Trophoblast cell (in vitro differentiated cells and primary cell): ENCODE results near the gene PRUNE2.
"Not testable (repeated sequence)": the region's sequence is repeated elsewhere in the genome, so short reads cannot be mapped to it uniquely, and the experiment has no call there.

Experiments
- DNase-seq, 2 donors: peaks; one replicate each; pipeline ENCODE4 v3.0.0-alpha.2; 2016
- H2AFZ ChIP-seq: 2 replicates; pipeline ENCODE4 v1.6.1; 2013; ENCODE audit warnings: low read length, moderate library complexity, mild to moderate bottlenecking; ENCODE audit not compliant: insufficient read depth, poor library complexity
- H2AK5ac ChIP-seq: 2 replicates; pipeline ENCODE4 v1.6.1; 2013; ENCODE audit warnings: mild to moderate bottlenecking, low read length
- H2BK120ac ChIP-seq: 2 replicates; pipeline ENCODE4 v1.6.1; 2013; ENCODE audit warnings: low read length, mild to moderate bottlenecking, moderate library complexity; ENCODE audit not compliant: insufficient read depth, poor library complexity
- H2BK12ac ChIP-seq: 2 replicates; pipeline ENCODE4 v1.6.1; 2013; ENCODE audit warnings: mild to moderate bottlenecking, low read length, moderate library complexity
- H2BK5ac ChIP-seq: 2 replicates; pipeline ENCODE4 v1.6.1; 2013; ENCODE audit warnings: low read length, low read depth, moderate library complexity, mild to moderate bottlenecking; ENCODE audit not compliant: poor library complexity
- H3K14ac ChIP-seq: 2 replicates; pipeline ENCODE4 v1.6.1; 2013; ENCODE audit warnings: mild to moderate bottlenecking, low read length
- H3K18ac ChIP-seq: 2 replicates; pipeline ENCODE4 v1.6.1; 2013; ENCODE audit warnings: mild to moderate bottlenecking, low read length
- H3K23ac ChIP-seq: 2 replicates; pipeline ENCODE4 v1.6.1; 2013; ENCODE audit warnings: low read length
- H3K27ac ChIP-seq: 2 replicates; pipeline ENCODE4 v1.5.1; 2013; ENCODE audit warnings: low read depth, mild to moderate bottlenecking, inconsistent platforms, low read length, moderate library complexity
- H3K27me3 ChIP-seq: 2 replicates; pipeline ENCODE4 v1.6.1; 2013; ENCODE audit warnings: inconsistent platforms, mild to moderate bottlenecking, low read length, moderate library complexity; ENCODE audit not compliant: insufficient read depth
- H3K36me3 ChIP-seq, 2 experiments: 1 replicate in 1 of 2; 2 replicates in 1 of 2; pipeline ENCODE4 v1.6.1; 2013; ENCODE audit warnings: low read length in 2 of 2, mild to moderate bottlenecking in 2 of 2, moderate library complexity in 1 of 2; ENCODE audit not compliant: insufficient read depth in 2 of 2, control insufficient read depth in 1 of 2
- H3K4ac ChIP-seq: 2 replicates; pipeline ENCODE4 v1.6.1; 2013; ENCODE audit warnings: low read depth, mild to moderate bottlenecking, low read length, moderate library complexity
- H3K4me1 ChIP-seq, 2 experiments: 1 replicate in 1 of 2; 2 replicates in 1 of 2; pipeline ENCODE4 v1.6.1; 2013; ENCODE audit warnings: low read length in 2 of 2, mild to moderate bottlenecking in 2 of 2, moderate library complexity in 1 of 2; ENCODE audit not compliant: insufficient read depth in 2 of 2, control insufficient read depth in 1 of 2
- H3K4me2 ChIP-seq: 2 replicates; pipeline ENCODE4 v1.6.1; 2013; ENCODE audit warnings: inconsistent platforms, mild to moderate bottlenecking, low read length, moderate library complexity
- H3K4me3 ChIP-seq: 2 replicates; pipeline ENCODE4 v1.5.1; 2013; ENCODE audit warnings: mild to moderate bottlenecking, low read depth, low read length, inconsistent platforms
- H3K79me1 ChIP-seq: one replicate; pipeline ENCODE4 v1.6.1; 2013; ENCODE audit warnings: low read length
- H3K79me2 ChIP-seq: 2 replicates; pipeline ENCODE4 v1.6.1; 2013; ENCODE audit warnings: low read length, mild to moderate bottlenecking; ENCODE audit not compliant: control insufficient read depth, insufficient read depth, poor library complexity
- H3K9ac ChIP-seq: 2 replicates; pipeline ENCODE4 v1.6.1; 2013; ENCODE audit warnings: mild to moderate bottlenecking, low read length
- H3K9me3 ChIP-seq: 2 replicates; pipeline ENCODE4 v1.6.1; 2013; ENCODE audit warnings: low read depth, mild to moderate bottlenecking, control low read depth, inconsistent platforms, low read length; ENCODE audit not compliant: insufficient read depth
- H4K12ac ChIP-seq: 2 replicates; pipeline ENCODE4 v1.6.1; 2013; ENCODE audit warnings: low read depth, mild to moderate bottlenecking, low read length, moderate library complexity
- H4K8ac ChIP-seq: 2 replicates; pipeline ENCODE4 v1.6.1; 2013; ENCODE audit warnings: low read depth, mild to moderate bottlenecking, low read length, moderate library complexity
- H4K91ac ChIP-seq: one replicate; pipeline ENCODE4 v1.6.1; 2013; ENCODE audit warnings: low read depth, mild to moderate bottlenecking, low read length, moderate library complexity
- WGBS: extraction: QIAGEN DNeasy Blood & Tissue Kit; methylation state at CpG from one replicate; pipeline ENCODE4 v1.1.7; 2013; ENCODE audit warnings: missing lambda C conversion rate; ENCODE audit not compliant: insufficient read length, insufficient coverage; ENCODE audit errors: extremely low coverage; 5-methylcytosine and 5-hydroxymethylcytosine counted together

The PRUNE2 gene

DNA sequence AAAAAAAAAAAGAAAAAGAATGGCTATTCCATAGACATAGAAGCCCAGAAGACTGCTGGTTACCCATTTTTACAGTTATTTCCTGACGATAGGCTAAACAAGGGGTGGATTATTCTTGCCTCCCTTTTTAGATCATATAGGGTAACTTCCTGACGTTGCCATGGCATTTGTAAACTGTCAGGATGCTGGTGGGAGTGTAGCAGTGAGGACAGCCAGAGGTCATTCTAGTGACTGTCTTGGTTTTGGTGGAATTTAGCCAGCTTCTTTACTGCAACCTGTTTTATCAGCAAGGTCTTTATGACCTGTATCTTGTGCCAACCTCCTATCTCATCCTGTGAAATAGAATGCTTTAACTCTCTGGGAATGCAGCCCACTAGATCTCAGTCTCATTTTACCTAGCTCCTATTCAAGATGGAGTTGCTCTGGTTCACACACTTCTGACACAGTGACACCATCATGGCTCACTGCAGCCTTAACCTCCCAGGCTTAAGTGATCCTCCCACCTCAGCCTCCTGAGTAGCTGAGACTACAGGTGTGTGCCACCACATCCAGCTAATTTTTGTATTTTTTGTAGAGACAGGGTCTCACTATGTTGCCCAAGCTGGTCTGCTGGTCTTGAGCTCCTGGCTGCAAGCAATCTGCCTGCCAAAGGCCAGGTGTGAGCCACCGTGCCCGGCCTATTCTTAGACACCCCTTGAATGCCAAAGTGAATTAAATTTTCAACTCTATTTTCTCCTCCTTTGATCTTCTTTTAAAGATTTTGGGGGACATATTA is 311.8 kb downstream of the PRUNE2 start:
- no CpG with 5 or more reads among the region's 4 CpGs for WGBS

DNA sequence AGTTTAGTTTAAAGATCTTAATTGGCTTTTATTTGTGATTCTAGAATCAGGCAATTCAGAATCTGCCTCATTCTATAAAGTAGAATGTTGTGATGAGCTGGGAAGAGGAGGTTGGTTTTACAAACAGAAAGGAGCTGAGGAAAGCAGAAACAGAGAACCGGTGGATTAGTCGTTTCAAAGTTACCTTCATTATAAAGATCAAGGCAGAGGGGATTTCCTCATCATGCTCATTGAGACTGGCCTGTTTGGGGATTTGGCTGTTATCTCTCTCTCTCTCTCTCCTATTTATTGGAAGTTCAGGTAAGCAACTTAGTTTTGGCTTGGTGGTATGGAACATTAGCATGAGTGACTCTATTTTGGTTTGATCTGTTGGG is 313.0 kb downstream of the PRUNE2 start:
- H4K12ac ChIP-seq, result no peak overlapping the region
- no peak overlapping the region for H3K4ac ChIP-seq
- DNase-seq, result no peak
- H3K9ac ChIP-seq, result no peak overlapping the region
- H2BK120ac ChIP-seq, result no peak overlapping the region
- H2BK5ac ChIP-seq, result no peak overlapping the region
- no peak overlapping the region for H3K4me2 ChIP-seq
- no peak overlapping the region for H3K23ac ChIP-seq
- H3K27me3 ChIP-seq, result no peaks in the 10 kb centered on the region
- no peak overlapping the region for H2AK5ac ChIP-seq
- H3K79me2 ChIP-seq, result no peaks in the 10 kb centered on the region
- no CpG with 5 or more reads among the region's 2 CpGs for WGBS
- no peak overlapping the region for H3K14ac ChIP-seq
- H4K91ac ChIP-seq, result no peak overlapping the region
- no peaks in the 10 kb centered on the region for H3K79me1 ChIP-seq
- H4K8ac ChIP-seq, result no peak overlapping the region
- no peaks in the 10 kb centered on the region for H3K9me3 ChIP-seq
- H3K4me3 ChIP-seq, result no peak overlapping the region
- no peaks in the 10 kb centered on the region for H3K36me3 ChIP-seq
- no peak overlapping the region for H2AFZ ChIP-seq
- no peak overlapping the region for H2BK12ac ChIP-seq
- H3K27ac ChIP-seq, result no peak overlapping the region
- no peak overlapping the region for H3K18ac ChIP-seq
- H3K4me1 ChIP-seq, result no peaks in the 10 kb centered on the region

More for the DNA sequence above, 311.8 kb downstream of the PRUNE2 start:
- not testable (repeated sequence) for H3K36me3 ChIP-seq, H2BK12ac ChIP-seq, H2AFZ ChIP-seq, H3K27me3 ChIP-seq, H3K9me3 ChIP-seq, H3K79me1 ChIP-seq, H3K14ac ChIP-seq, H3K4me1 ChIP-seq, H3K4ac ChIP-seq, H3K23ac ChIP-seq, H3K79me2 ChIP-seq, H3K4me3 ChIP-seq, H3K18ac ChIP-seq, H3K27ac ChIP-seq, H2BK120ac ChIP-seq, H4K12ac ChIP-seq, H3K4me2 ChIP-seq, H3K9ac ChIP-seq, H2BK5ac ChIP-seq, DNase-seq, H4K91ac ChIP-seq, H4K8ac ChIP-seq, H2AK5ac ChIP-seq

DNA sequence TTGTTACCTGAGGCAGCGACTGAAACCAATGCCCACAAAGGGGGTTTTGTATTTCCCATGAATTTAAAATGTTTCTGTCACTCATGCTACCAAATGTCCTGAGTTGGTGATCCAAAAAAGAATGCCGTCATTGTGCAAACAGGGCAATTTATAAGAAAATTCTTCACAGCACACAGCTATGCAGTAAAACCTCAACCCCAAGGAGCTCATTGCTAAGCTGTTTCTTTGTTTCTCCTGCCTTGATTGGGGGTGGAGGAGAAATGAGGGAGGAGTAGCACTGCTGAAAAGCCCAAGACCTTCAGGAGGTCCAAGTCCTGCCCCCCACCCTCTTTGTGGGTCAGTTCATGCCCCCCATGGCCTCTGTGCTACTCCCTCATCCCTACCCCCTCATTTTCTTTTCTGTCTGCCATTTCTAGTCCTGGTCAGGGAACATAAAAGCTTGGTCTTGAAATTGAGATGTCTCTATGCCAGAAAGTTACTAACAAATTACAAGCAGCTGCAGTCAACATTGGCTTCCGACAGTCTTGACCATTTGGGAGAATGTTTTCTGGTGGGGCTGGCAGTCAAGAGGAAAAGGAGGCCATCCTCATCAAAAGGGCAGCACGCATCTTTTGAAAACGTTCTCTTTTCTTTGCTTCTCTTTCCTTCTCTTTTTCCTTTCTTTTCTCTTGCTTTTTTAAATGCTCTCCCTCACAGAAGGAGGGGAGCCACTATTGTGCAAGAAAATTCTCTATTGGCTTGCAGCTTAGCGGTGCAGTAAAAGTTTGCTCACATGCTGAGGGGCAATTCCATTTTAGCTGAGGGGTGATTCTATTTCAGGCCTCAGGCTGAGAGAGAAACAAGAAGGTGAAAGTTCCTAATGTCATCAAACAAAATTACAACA is 313.6 kb downstream of the PRUNE2 start:
- H3K36me3 ChIP-seq, result no peaks in the 10 kb centered on the region
- no CpG with 5 or more reads among the region's 6 CpGs for WGBS
- no peak overlapping the region for H4K12ac ChIP-seq
- H3K4me3 ChIP-seq, result no peak overlapping the region
- H3K14ac ChIP-seq, result no peak overlapping the region
- no peak overlapping the region for H3K27ac ChIP-seq
- no peak overlapping the region for H3K4ac ChIP-seq
- no peak overlapping the region for H3K9ac ChIP-seq
- H2BK120ac ChIP-seq, result no peak overlapping the region
- no peaks in the 10 kb centered on the region for H3K4me1 ChIP-seq
- H2BK5ac ChIP-seq, result no peak overlapping the region
- H4K91ac ChIP-seq, result no peak overlapping the region
- no peaks in the 10 kb centered on the region for H3K79me1 ChIP-seq
- H3K4me2 ChIP-seq, result no peak overlapping the region
- H3K18ac ChIP-seq, result no peak overlapping the region
- no peak overlapping the region for H2BK12ac ChIP-seq
- H4K8ac ChIP-seq, result no peak overlapping the region
- no peak for DNase-seq
- no peaks in the 10 kb centered on the region for H3K27me3 ChIP-seq
- H3K23ac ChIP-seq, result no peak overlapping the region
- H3K9me3 ChIP-seq, result no peaks in the 10 kb centered on the region
- H2AFZ ChIP-seq, result no peak overlapping the region
- H3K79me2 ChIP-seq, result no peaks in the 10 kb centered on the region
- H2AK5ac ChIP-seq, result no peak overlapping the region

- Histone ChIP-seq H3K27me3 (no peaks in the 10 kb centered on the region), H3K14ac (no peak overlapping the region), H3K36me3 (no peaks in the 10 kb centered on the region), H3K9ac (no peak overlapping the region), H2AK5ac (no peak overlapping the region), H3K27ac (no peak overlapping the region), H3K18ac (no peak overlapping the region), H2AFZ (no peak overlapping the region), H3K4me2 (no peak overlapping the region), H3K4me3 (no peak overlapping the region), H3K79me2 (no peaks in the 10 kb centered on the region), H3K4ac (no peak overlapping the region), H4K91ac (no peak overlapping the region), H4K12ac (no peak overlapping the region), H2BK5ac (no peak overlapping the region), H4K8ac (no peak overlapping the region), H2BK12ac (no peak overlapping the region), H2BK120ac (no peak overlapping the region), H3K9me3 (no peaks in the 10 kb centered on the region), H3K4me1 (no peaks in the 10 kb centered on the region), H3K79me1 (no peaks in the 10 kb centered on the region), H3K23ac (no peak overlapping the region)
- no CpG with 5 or more reads among the region's 4 CpGs for WGBS
- DNase-seq, result no peak
Measured at GRCh38 chr9:76591256-76591950, 314.5 kb downstream of the PRUNE2 start.
